ENCODE measurements around the gene TBX15.

Gene TBX15

GRCh38 chr1:118934706-118935105 is 53.4 kb downstream of the TBX15 start:
- DNase-seq (ENCODE audit: insufficient read length, low spot score) (no peak), FAIRE-seq (no peak)

DNA sequence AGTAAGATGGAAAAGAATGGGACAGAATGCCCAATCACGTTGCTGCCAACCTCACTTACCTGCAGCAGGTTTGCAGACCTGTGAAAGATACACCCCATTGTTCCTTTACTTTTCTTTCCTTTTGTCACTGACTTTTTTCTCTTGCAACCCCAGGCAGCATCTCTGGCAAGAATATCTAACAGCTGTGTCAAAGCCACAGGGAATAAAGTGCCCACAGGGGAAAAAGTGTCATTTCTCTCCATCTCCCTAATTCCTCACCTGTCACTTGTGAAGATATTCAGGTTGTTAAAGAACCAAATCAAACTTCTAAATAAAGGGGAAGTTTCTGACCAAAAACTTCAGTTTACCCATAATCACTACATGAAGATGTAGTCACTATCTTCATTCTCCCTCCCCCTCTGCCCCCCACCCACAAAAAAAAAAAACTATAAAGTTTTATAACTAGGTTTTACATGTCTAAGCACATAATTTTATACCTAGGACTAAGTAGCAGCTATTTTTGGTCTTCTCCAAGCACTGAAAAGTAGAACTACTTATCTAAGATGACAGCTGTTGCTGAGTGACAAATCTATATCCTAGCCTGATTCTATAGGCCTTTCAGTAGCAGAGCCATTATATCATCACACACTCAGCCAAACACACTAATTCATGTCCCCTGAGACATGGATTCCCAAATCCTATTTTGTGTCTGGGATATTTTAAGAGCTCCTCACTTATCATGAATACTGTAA is 54.9 kb downstream of the TBX15 start:
- DNase-seq (ENCODE audit: insufficient read length, low spot score) (no peak), FAIRE-seq (no peak)
- no peak for TF ChIP-seq TAF1 (IDR thresholded peaks at IDR 0.05; ENCODE audit: low read depth, low read length)

More at GRCh38 chr1:118934706-118935105, 53.4 kb downstream of the TBX15 start:
- TF ChIP-seq PAX5 (IDR thresholded peaks at IDR 0.05; ENCODE audit: insufficient read depth, low read length, severe bottlenecking): no peak
- no peak for TF ChIP-seq POU2F2 (IDR thresholded peaks at IDR 0.05; ENCODE audit: low read depth, low read length)
- no peak for TF ChIP-seq TAF1 (IDR thresholded peaks at IDR 0.05; ENCODE audit: low read depth, low read length)
- no peak for TF ChIP-seq POLR2AphosphoS5 (IDR thresholded peaks at IDR 0.05; ENCODE audit: low read depth, low read length)

- DNase-seq (ENCODE audit: insufficient read length, low spot score): no peak
- no peak for TF ChIP-seq POU2F2 (IDR thresholded peaks at IDR 0.05; ENCODE audit: low read depth, low read length)
- TF ChIP-seq POLR2AphosphoS5 (IDR thresholded peaks at IDR 0.05; ENCODE audit: low read depth, low read length): no peak
- no peak for TF ChIP-seq SPI1 (IDR thresholded peaks at IDR 0.05; ENCODE audit: low read depth, low read length)
- no peak for TF ChIP-seq PAX5 (IDR thresholded peaks at IDR 0.05; ENCODE audit: insufficient read depth, low read length, severe bottlenecking)
- TF ChIP-seq TAF1 (IDR thresholded peaks at IDR 0.05; ENCODE audit: low read depth, low read length): no peak
- TF ChIP-seq POLR2A (IDR thresholded peaks at IDR 0.05; ENCODE audit: low read depth, low read length): no peak
- no peak for FAIRE-seq
Measured at GRCh38 chr1:118931876-118932275, 56.3 kb downstream of the TBX15 start.

GRCh38 chr1:118928739-118929554 is 59.2 kb downstream of the TBX15 start:
- no peak for TF ChIP-seq POU2F2 (IDR thresholded peaks at IDR 0.05; ENCODE audit: low read depth, low read length)
- TF ChIP-seq PAX5 (IDR thresholded peaks at IDR 0.05; ENCODE audit: insufficient read depth, low read length, severe bottlenecking): no peak
- no peak for TF ChIP-seq POLR2A (IDR thresholded peaks at IDR 0.05; ENCODE audit: low read depth, low read length)
- TF ChIP-seq SPI1 (IDR thresholded peaks at IDR 0.05; ENCODE audit: low read depth, low read length): no peak
- TF ChIP-seq POLR2AphosphoS5 (IDR thresholded peaks at IDR 0.05; ENCODE audit: low read depth, low read length): no peak
- no peak for TF ChIP-seq TAF1 (IDR thresholded peaks at IDR 0.05; ENCODE audit: low read depth, low read length)
- no peak for FAIRE-seq
- no peak for DNase-seq (ENCODE audit: insufficient read length, low spot score)

DNA sequence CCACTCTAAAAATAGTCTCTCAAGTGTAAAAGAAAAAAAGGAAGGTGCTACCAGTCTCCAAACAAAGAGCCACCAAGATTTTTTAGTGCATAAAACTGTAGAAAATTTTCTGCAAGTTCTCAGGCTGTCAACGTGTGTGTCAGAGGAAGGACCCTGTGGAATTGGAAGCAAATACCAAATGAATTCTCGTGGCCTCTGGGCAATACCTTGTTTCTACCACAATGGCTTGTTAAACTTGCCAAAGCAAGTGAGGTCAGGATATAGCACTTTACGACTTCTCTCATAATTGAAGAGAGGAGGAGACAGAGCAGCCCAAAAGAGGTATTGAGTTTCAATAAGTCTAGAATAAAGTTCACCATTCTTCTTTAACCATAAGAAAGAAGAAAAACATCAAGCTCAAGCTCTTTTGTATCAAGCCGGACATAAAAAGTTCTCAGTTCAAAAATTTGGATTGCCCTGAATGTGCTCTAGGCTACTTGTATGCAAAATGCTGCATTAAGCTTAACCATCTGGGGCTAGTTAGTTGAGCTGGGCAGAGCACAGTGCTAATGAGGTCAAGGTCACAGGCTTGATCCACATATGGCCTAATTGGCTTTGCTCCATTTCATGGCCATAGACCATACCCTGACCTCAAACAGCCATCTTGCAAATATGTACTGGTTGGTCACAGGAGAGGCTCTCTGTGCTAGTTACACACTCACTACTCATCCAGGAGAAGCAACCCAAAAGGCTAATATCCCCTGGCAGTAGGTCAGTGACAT is 60.5 kb downstream of the TBX15 start:
- DNase-seq (ENCODE audit: insufficient read length, low spot score): no peak

GRCh38 chr1:118926261-118926660 is 61.9 kb downstream of the TBX15 start:
- DNase-seq (ENCODE audit: insufficient read length, low spot score): no peak
- FAIRE-seq: no peak
- no peak for TF ChIP-seq POLR2AphosphoS5 (IDR thresholded peaks at IDR 0.05; ENCODE audit: low read depth, low read length)

More for the DNA sequence above, 60.5 kb downstream of the TBX15 start:
- TF ChIP-seq POLR2A (IDR thresholded peaks at IDR 0.05; ENCODE audit: low read depth, low read length) (no peak), POLR2AphosphoS5 (IDR thresholded peaks at IDR 0.05; ENCODE audit: low read depth, low read length) (no peak), SPI1 (IDR thresholded peaks at IDR 0.05; ENCODE audit: low read depth, low read length) (no peak)
- no peak for FAIRE-seq

DNA sequence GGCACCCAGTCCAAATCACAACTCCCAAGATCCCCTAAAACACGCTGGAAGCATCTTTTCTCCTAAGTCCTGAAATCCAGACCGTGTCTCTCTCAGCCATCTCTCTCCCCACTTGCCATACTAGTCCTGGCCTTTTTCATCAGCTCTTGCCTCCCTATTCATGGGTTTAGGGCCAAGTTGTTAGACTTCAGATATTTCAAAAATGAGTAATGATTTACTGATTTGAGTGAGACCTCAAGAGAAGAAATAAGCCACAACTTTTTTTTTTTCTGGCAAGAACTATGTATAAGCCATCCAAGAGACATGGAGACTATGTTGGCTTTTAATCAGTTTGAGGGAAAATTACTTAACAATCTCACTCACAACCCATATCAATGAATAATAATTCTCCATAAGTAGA is 62.5 kb downstream of the TBX15 start:
- FAIRE-seq (no peak), DNase-seq (ENCODE audit: insufficient read length, low spot score) (no peak)

GRCh38 chr1:118923319-118923718 is 64.8 kb downstream of the TBX15 start:
- no peak for DNase-seq (ENCODE audit: insufficient read length, low spot score)
- TF ChIP-seq POLR2AphosphoS5 (IDR thresholded peaks at IDR 0.05; ENCODE audit: low read depth, low read length): no peak

More for the DNA sequence above, 62.5 kb downstream of the TBX15 start:
- TF ChIP-seq SPI1 (IDR thresholded peaks at IDR 0.05; ENCODE audit: low read depth, low read length): no peak
- no peak for TF ChIP-seq POU2F2 (IDR thresholded peaks at IDR 0.05; ENCODE audit: low read depth, low read length)
- TF ChIP-seq PAX5 (IDR thresholded peaks at IDR 0.05; ENCODE audit: insufficient read depth, low read length, severe bottlenecking): no peak
- no peak for TF ChIP-seq POLR2A (IDR thresholded peaks at IDR 0.05; ENCODE audit: low read depth, low read length)
- no peak for TF ChIP-seq TAF1 (IDR thresholded peaks at IDR 0.05; ENCODE audit: low read depth, low read length)
- TF ChIP-seq POLR2AphosphoS5 (IDR thresholded peaks at IDR 0.05; ENCODE audit: low read depth, low read length): no peak

GRCh38 chr1:118921994-118922393 is 66.1 kb downstream of the TBX15 start:
- TF ChIP-seq POLR2A (IDR thresholded peaks at IDR 0.05; ENCODE audit: low read depth, low read length) (no peak), POLR2AphosphoS5 (IDR thresholded peaks at IDR 0.05; ENCODE audit: low read depth, low read length) (no peak), PAX5 (IDR thresholded peaks at IDR 0.05; ENCODE audit: insufficient read depth, low read length, severe bottlenecking) (no peak), POU2F2 (IDR thresholded peaks at IDR 0.05; ENCODE audit: low read depth, low read length) (no peak), TAF1 (IDR thresholded peaks at IDR 0.05; ENCODE audit: low read depth, low read length) (no peak), SPI1 (IDR thresholded peaks at IDR 0.05; ENCODE audit: low read depth, low read length) (no peak)
- no peak for FAIRE-seq
- DNase-seq (ENCODE audit: insufficient read length, low spot score): no peak

More at GRCh38 chr1:118923319-118923718, 64.8 kb downstream of the TBX15 start:
- FAIRE-seq: no peak

Measured in GM12891 (cell line).